ENCODE data around the gene ONECUT2.

DNA sequence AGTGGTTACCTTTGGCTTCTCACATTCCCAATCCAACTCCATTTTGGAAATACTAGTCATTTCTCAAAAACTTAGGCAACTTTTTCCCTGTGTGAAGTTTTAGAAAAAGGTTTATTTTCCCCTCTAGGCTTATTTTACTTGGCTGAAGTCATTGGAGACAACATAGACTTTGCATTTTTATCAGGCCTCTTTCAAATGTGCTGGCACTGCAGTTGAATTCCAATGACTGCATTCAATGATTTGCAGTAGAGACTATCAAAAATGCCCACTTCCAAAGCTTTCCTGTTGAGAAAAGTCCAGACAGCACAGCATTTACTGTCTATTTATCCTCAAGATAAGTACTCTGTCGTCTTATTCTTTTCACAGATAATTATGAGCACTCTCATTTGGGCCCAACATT, 70.1 kb downstream of the ONECUT2 start:
- TF ChIP-seq, protein P1, sequence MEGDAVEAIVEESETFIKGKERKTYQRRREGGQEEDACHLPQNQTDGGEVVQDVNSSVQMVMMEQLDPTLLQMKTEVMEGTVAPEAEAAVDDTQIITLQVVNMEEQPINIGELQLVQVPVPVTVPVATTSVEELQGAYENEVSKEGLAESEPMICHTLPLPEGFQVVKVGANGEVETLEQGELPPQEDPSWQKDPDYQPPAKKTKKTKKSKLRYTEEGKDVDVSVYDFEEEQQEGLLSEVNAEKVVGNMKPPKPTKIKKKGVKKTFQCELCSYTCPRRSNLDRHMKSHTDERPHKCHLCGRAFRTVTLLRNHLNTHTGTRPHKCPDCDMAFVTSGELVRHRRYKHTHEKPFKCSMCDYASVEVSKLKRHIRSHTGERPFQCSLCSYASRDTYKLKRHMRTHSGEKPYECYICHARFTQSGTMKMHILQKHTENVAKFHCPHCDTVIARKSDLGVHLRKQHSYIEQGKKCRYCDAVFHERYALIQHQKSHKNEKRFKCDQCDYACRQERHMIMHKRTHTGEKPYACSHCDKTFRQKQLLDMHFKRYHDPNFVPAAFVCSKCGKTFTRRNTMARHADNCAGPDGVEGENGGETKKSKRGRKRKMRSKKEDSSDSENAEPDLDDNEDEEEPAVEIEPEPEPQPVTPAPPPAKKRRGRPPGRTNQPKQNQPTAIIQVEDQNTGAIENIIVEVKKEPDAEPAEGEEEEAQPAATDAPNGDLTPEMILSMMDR (conservative IDR thresholded peaks at IDR 0.05 in 1 of 2, IDR thresholded peaks at IDR 0.05 in 1 of 2; ENCODE audit: extremely low read depth in 1 of 2, insufficient read depth in 1 of 2, low read depth in 1 of 2, low read length in 2 of 2): no peak
- no peak for TF ChIP-seq EZH2 (IDR thresholded peaks at IDR 0.05; ENCODE audit: borderline replicate concordance, low read length)

Data from mammary epithelial cell (primary cell).